ENCODE results near the gene SLC24A3. TPM values are rescaled to one million over a fixed set of nuclear protein-coding genes. Genes with fewer than 3 reads are reported as not detected.

SLC24A3 gene
- total RNA-seq, 3 donors from 2014 or later = 4.9 to 12.3 (median 5.9) TPM

GRCh38 chr20:19583532-19584175 lies 371.2 kb downstream of the SLC24A3 start:
- no peaks in the 10 kb centered on the region for H3K4me1 ChIP-seq
- no peak for TF ChIP-seq POLR2AphosphoS5 (IDR thresholded peaks at IDR 0.05)
- no peak for TF ChIP-seq POLR2A (IDR thresholded peaks at IDR 0.05)
- TF ChIP-seq, protein P1, sequence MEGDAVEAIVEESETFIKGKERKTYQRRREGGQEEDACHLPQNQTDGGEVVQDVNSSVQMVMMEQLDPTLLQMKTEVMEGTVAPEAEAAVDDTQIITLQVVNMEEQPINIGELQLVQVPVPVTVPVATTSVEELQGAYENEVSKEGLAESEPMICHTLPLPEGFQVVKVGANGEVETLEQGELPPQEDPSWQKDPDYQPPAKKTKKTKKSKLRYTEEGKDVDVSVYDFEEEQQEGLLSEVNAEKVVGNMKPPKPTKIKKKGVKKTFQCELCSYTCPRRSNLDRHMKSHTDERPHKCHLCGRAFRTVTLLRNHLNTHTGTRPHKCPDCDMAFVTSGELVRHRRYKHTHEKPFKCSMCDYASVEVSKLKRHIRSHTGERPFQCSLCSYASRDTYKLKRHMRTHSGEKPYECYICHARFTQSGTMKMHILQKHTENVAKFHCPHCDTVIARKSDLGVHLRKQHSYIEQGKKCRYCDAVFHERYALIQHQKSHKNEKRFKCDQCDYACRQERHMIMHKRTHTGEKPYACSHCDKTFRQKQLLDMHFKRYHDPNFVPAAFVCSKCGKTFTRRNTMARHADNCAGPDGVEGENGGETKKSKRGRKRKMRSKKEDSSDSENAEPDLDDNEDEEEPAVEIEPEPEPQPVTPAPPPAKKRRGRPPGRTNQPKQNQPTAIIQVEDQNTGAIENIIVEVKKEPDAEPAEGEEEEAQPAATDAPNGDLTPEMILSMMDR (IDR thresholded peaks at IDR 0.05) = peak in 2 of 3 donors; percentile 82 to 86
- intact Hi-C loops (cut with DNase I; ENCODE audit: low total_unique reads) = no loop called here
- H3K4me3 ChIP-seq = no peak overlapping the region
- DNase-seq (ENCODE audit: low spot score in 2 of 2) = peak; percentile 37 to 81
- no peaks in the 10 kb centered on the region for H3K36me3 ChIP-seq
- no peaks in the 10 kb centered on the region for H3K9me3 ChIP-seq
- H3K27me3 ChIP-seq = no peaks in the 10 kb centered on the region
- no peak overlapping the region for H3K27ac ChIP-seq

GRCh38 chr20:19588241-19588640 lies 375.8 kb downstream of the SLC24A3 start:
- intact Hi-C loops (cut with DNase I; ENCODE audit: low total_unique reads) = no loop called here
- no peak for DNase-seq (ENCODE audit: low spot score in 2 of 2)
- no peak overlapping the region for H3K4me3 ChIP-seq
- H3K9me3 ChIP-seq = no peaks in the 10 kb centered on the region
- no peaks in the 10 kb centered on the region for H3K4me1 ChIP-seq
- H3K27me3 ChIP-seq = no peaks in the 10 kb centered on the region
- peak overlapping the region in 1 of 2 donors; percentile 13 for H3K27ac ChIP-seq
- H3K36me3 ChIP-seq = no peaks in the 10 kb centered on the region
- TF ChIP-seq POLR2AphosphoS5 (IDR thresholded peaks at IDR 0.05) = no peak
- TF ChIP-seq POLR2A (IDR thresholded peaks at IDR 0.05) = no peak

DNA sequence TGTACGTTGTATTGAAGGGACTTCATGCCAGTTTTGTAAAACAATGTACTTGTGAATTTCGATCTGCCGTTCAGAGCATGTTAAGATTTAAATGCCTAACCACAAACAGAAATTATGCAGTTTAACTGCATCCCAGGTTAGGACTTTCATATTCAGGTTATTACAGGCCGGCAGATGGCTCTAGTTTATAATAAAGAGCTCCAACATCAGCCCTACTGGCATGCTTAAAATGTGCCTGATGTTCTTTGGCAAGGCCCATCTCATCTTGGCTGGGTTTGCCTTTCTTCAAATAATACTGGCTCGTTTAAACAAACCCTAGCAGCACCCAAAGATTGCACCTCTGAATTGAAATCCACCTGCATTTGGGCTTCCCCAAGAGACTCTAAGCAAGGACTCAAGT lies 376.3 kb downstream of the SLC24A3 start:
- Histone ChIP-seq H3K27me3 (no peaks in the 10 kb centered on the region), H3K4me3 (no peak overlapping the region), H3K9me3 (no peaks in the 10 kb centered on the region), H3K27ac (no peak overlapping the region), H3K4me1 (no peaks in the 10 kb centered on the region), H3K36me3 (no peaks in the 10 kb centered on the region)
- TF ChIP-seq POLR2AphosphoS5 (IDR thresholded peaks at IDR 0.05) = no peak
- intact Hi-C loops (cut with DNase I; ENCODE audit: low total_unique reads) = no loop called here
- DNase-seq (ENCODE audit: low spot score in 2 of 2) = peak in 1 of 2 donors; percentile 46

DNA sequence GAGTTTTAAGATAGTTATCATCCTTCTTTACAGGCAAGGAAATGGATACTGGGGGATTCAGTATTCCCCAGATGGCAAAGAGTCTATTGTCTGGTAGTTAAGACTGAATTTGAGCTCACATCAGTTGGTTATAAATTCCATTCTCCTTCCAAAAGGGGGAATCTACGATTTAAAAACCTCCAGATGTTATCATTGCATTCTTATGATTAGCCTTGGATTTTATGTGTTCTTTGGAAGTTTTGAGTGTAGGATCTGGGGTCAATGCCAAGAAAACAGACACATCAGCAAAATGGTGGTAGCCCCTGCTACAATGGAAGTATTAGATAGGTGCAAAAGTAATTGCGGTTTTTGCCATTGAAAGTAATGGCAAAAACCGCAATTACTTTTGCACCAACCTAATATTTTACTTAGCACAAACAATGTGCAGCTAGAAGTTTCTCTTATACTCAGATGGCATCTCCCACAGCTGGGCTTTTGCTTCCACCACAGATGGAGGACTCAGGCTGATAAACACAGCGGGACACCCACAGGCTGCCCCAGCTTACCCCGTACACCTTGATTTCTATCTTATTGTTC lies 377.4 kb downstream of the SLC24A3 start:
- Histone ChIP-seq H3K27me3 (no peaks in the 10 kb centered on the region), H3K27ac (no peak overlapping the region), H3K9me3 (no peaks in the 10 kb centered on the region), H3K36me3 (no peaks in the 10 kb centered on the region), H3K4me3 (no peak overlapping the region), H3K4me1 (no peaks in the 10 kb centered on the region)
- TF ChIP-seq POLR2AphosphoS5 (IDR thresholded peaks at IDR 0.05) = no peak
- TF ChIP-seq POLR2A (IDR thresholded peaks at IDR 0.05) = no peak
- TF ChIP-seq, protein P1 (IDR thresholded peaks at IDR 0.05) = no peak
- DNase-seq (ENCODE audit: low spot score in 2 of 2) = no peak
- intact Hi-C loops (cut with DNase I; ENCODE audit: low total_unique reads) = no loop called here

GRCh38 chr20:19590382-19590781 lies 377.9 kb downstream of the SLC24A3 start:
- TF ChIP-seq, protein P1 (IDR thresholded peaks at IDR 0.05) = no peak
- TF ChIP-seq POLR2A (IDR thresholded peaks at IDR 0.05) (no peak), POLR2AphosphoS5 (IDR thresholded peaks at IDR 0.05) (no peak)
- intact Hi-C loops (cut with DNase I; ENCODE audit: low total_unique reads) = no loop called here
- H3K27me3 ChIP-seq = no peaks in the 10 kb centered on the region
- H3K9me3 ChIP-seq = no peaks in the 10 kb centered on the region
- H3K27ac ChIP-seq = no peak overlapping the region
- H3K4me1 ChIP-seq = no peaks in the 10 kb centered on the region
- H3K36me3 ChIP-seq = no peaks in the 10 kb centered on the region
- no peak overlapping the region for H3K4me3 ChIP-seq
- no peak for DNase-seq (ENCODE audit: low spot score in 2 of 2)

- Histone ChIP-seq H3K27ac (no peak overlapping the region), H3K27me3 (no peaks in the 10 kb centered on the region), H3K36me3 (no peaks in the 10 kb centered on the region), H3K4me1 (no peaks in the 10 kb centered on the region), H3K4me3 (no peak overlapping the region), H3K9me3 (no peaks in the 10 kb centered on the region)
- DNase-seq (ENCODE audit: low spot score in 2 of 2) = no peak
- intact Hi-C loops (cut with DNase I; ENCODE audit: low total_unique reads) = no loop called here
- TF ChIP-seq POLR2A (IDR thresholded peaks at IDR 0.05) (no peak), POLR2AphosphoS5 (IDR thresholded peaks at IDR 0.05) (no peak)
- TF ChIP-seq, protein P1 (IDR thresholded peaks at IDR 0.05) = no peak
Measured at GRCh38 chr20:19593762-19594161, 381.3 kb downstream of the SLC24A3 start.

All from breast epithelium (tissue), 4 donors.